Measurements from ENCODE around the gene SLC39A7. TPM values are rescaled to one million over a fixed set of nuclear protein-coding genes. Genes with fewer than 3 reads are reported as not detected.

The SLC39A7 gene
- total RNA-seq, 1 experiment from 2014 or later, result 119 TPM

DNA sequence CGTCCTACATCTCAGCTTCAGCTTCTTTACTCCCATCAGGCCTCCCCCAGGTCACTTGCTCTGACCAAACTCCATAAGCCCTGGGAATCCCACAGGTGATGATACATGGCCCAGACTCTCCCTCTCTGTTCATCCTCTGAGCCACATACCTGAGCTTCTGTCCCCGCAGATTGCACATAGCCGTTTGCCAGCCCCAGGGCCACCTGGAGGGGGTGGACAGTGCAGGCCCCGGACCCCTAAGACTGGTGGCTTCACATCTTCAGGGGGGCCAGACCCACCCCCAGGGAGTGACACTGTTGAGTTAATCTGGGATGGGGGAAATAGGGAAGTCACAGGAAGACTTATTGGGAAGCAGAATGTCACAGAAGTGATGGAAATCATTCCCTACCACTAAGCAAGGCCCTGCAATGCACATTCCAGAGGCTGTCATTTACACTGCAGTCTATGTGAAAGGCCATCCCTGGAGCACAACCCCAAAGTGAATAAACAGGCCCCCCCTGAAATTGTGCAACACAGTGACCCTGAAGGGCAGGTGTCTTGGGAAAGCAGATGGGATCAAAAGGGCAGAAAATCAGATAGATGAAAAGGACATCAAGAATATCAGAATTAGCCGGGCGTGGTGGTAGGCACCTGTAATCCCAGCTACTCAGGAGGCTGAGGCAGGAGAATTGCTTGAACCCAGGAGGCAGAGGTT, 2.4 kb upstream of the SLC39A7 start:
- Histone ChIP-seq H3K4me3 (ENCODE audit: low read depth, low read length, poor library complexity, severe bottlenecking) (no peak overlapping the region), H3K4me1 (ENCODE audit: insufficient read depth, low read length, poor library complexity, severe bottlenecking) (peaks cover 10% of the 10 kb centered on the region), H3K36me3 (ENCODE audit: insufficient read depth, low read length, poor library complexity, severe bottlenecking) (peaks cover 52% of the 10 kb centered on the region), H3K27me3 (replicated peaks; ENCODE audit: insufficient read depth, low read depth, low read length, poor library complexity) (no peaks in the 10 kb centered on the region), H3K27ac (ENCODE audit: low read depth, low read length, poor library complexity, severe bottlenecking) (no peak overlapping the region), H3K9me3 (ENCODE audit: low read depth, low read length, poor library complexity, severe bottlenecking) (no peaks in the 10 kb centered on the region)
- ChIA-PET CTCF (interaction anchor here (0.6 kb wide), 1 partner anchor 547 kb away, joined by 6 read pairs; no protein-coding TSS in a partner anchor), POLR2A (ENCODE audit: low non-redundant PET) (no interaction called here)
- intact Hi-C loops (cut with micrococcal nuclease; ENCODE audit: unreplicated experiment), result no loop called here
- DNase-seq (ENCODE audit: low spot score), result no peak
- TSS peak; percentile 45 for BruUV-seq (replicated peaks)
- TF ChIP-seq EZH2 (IDR thresholded peaks at IDR 0.05; ENCODE audit: borderline replicate concordance, low read depth, low read length, poor library complexity, severe bottlenecking) (no peak), CTCF (conservative IDR thresholded peaks at IDR 0.05; ENCODE audit: low read depth, low read length) (no peak)

DNA sequence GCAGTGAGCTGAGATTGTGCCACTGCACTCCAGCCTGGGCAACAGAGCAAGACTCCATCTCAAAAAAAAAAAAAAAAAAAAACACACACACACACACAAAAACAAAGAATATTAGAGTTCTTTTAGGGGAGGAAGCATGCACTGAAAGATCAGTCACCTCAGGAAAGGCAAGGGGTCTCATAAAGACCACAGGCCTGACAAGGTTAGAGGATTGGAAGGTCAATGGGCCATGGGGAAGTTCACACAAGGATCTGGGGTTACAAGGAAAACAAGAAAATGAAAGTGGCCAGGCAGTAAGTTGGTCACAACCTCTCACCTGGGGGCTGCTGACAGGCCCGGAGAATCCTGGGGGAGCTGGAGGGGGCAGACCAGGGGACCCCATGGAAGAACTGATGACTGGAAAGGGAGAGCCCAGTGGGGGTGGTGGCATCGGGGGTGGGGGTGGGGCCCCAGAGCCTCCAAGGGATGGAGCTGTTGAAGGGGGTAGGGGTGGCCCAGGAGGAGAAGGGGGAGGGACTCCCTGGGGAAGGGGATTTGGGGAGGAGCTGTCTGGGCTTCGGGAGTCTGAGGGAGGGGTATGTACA, 1.7 kb upstream of the SLC39A7 start:
- H3K36me3 ChIP-seq (ENCODE audit: insufficient read depth, low read length, poor library complexity, severe bottlenecking), result peaks cover 58% of the 10 kb centered on the region
- intact Hi-C loops (cut with micrococcal nuclease; ENCODE audit: unreplicated experiment), result no loop called here
- H3K9me3 ChIP-seq (ENCODE audit: low read depth, low read length, poor library complexity, severe bottlenecking), result no peaks in the 10 kb centered on the region
- H3K27ac ChIP-seq (ENCODE audit: low read depth, low read length, poor library complexity, severe bottlenecking), result no peak overlapping the region
- H3K27me3 ChIP-seq (replicated peaks; ENCODE audit: insufficient read depth, low read depth, low read length, poor library complexity), result no peaks in the 10 kb centered on the region
- CTCF ChIA-PET, result interaction anchor here (0.6 kb wide), 1 partner anchor 547 kb away, joined by 6 read pairs; no protein-coding TSS in a partner anchor
- TF ChIP-seq EZH2 (IDR thresholded peaks at IDR 0.05; ENCODE audit: borderline replicate concordance, low read depth, low read length, poor library complexity, severe bottlenecking) (no peak), CTCF (conservative IDR thresholded peaks at IDR 0.05; ENCODE audit: low read depth, low read length) (no peak)
- H3K4me1 ChIP-seq (ENCODE audit: insufficient read depth, low read length, poor library complexity, severe bottlenecking), result peaks cover 16% of the 10 kb centered on the region
- no peak for DNase-seq (ENCODE audit: low spot score)
- POLR2A ChIA-PET (ENCODE audit: low non-redundant PET), result no interaction called here
- BruUV-seq (replicated peaks), result no TSS peak
- peak overlapping the region; percentile 80 for H3K4me3 ChIP-seq (ENCODE audit: low read depth, low read length, poor library complexity, severe bottlenecking)

DNA sequence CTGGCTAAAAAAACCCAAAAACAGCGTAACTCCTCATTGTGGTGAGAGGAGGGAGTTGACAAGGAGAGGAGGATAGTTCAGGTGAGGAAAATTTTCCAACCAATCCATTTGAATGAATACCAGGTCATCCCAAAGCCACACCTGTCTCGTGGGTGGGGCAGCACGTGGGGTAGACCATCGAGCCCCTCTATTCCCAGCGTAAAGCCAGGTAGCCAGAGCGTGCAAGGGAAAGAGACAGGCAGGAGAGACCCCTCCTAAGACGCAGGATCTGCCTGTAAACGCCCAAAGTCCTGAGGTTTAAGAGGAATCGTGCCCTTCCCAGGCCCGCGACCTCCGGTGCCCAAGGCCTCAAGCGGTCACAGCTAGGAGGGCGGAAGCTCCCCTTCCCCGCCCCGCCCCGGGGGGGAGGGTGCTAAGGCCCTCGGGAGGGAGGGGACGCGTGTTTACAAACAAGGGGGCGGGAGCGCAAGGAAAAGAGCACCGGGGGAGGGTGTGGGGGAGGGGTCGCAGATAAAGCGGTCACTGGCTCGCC, 914 bp upstream of the SLC39A7 start:
- BruUV-seq (replicated peaks), result no TSS peak
- POLR2A ChIA-PET (ENCODE audit: low non-redundant PET), result interaction anchor here (0.6 kb wide), 1 partner anchor 124 kb away, joined by 4 read pairs; the partner anchor contains the start of gene HLA-DPB1
- Histone ChIP-seq H3K36me3 (ENCODE audit: insufficient read depth, low read length, poor library complexity, severe bottlenecking) (peaks cover 54% of the 10 kb centered on the region), H3K4me1 (ENCODE audit: insufficient read depth, low read length, poor library complexity, severe bottlenecking) (peaks cover 20% of the 10 kb centered on the region), H3K4me3 (ENCODE audit: low read depth, low read length, poor library complexity, severe bottlenecking) (peak overlapping the region; percentile 80), H3K27me3 (replicated peaks; ENCODE audit: insufficient read depth, low read depth, low read length, poor library complexity) (no peaks in the 10 kb centered on the region), H3K27ac (ENCODE audit: low read depth, low read length, poor library complexity, severe bottlenecking) (peak overlapping the region; percentile 95), H3K9me3 (ENCODE audit: low read depth, low read length, poor library complexity, severe bottlenecking) (no peaks in the 10 kb centered on the region)
- CTCF ChIA-PET, result interaction anchor here (0.6 kb wide), 2 partner anchors 45 to 186 kb away, joined by 3 to 7 read pairs; no protein-coding TSS in a partner anchor
- DNase-seq (ENCODE audit: low spot score), result peak; percentile 77
- intact Hi-C loops (cut with micrococcal nuclease; ENCODE audit: unreplicated experiment), result loop anchor here (2.0 to 10.0 kb wide), 3 partner anchors 49 to 195 kb away; partner anchors contain the start of genes KIFC1 and RGL2
- no peak for TF ChIP-seq CTCF (conservative IDR thresholded peaks at IDR 0.05; ENCODE audit: low read depth, low read length)
- TF ChIP-seq EZH2 (IDR thresholded peaks at IDR 0.05; ENCODE audit: borderline replicate concordance, low read depth, low read length, poor library complexity, severe bottlenecking), result no peak
